HCT116 (cell line): Measurements from ENCODE around the gene CCDC14. TPM values are rescaled to one million over a fixed set of nuclear protein-coding genes. Genes with fewer than 3 reads are reported as not detected.

Experiments used
- ATAC-seq: fragments of 200-7000 bp; cut with Tn5 transposase; 2 replicates; pipeline ENCODE4 v1.9.1; 2020; ENCODE audit warnings: mild to moderate bottlenecking, moderate library complexity
- BruUV-seq: library from RNA; stranded (reverse); fragments of 400-500 nt; replicated peaks from 2 replicates; lab custom pipeline; 2021; lab: Mats Ljungman, UMichigan
- CTCF ChIA-PET: fragments of 300-600 bp; sonication (Branson Sonifier 250); formaldehyde crosslinking; loops from one replicate; lab custom pipeline; 2021; ENCODE audit warnings: antibody characterized with exemption; lab: Charles Lee
- POLR2A ChIA-PET: fragments of 300-600, 350-600 bp; sonication (Branson Sonifier 250); formaldehyde crosslinking; loops from one replicate; lab custom pipeline; 2021; ENCODE audit warnings: antibody characterized with exemption; lab: Charles Lee
- RAD21 ChIA-PET, 2 experiments: fragments of 300-600 bp; sonication (Branson Sonifier 250); formaldehyde crosslinking; loops; one replicate each; lab custom pipeline; 2023; ENCODE audit warnings: low total read pairs in 2 of 2; ENCODE audit not compliant: uncharacterized antibody in 2 of 2, unreplicated experiment in 2 of 2, low non-redundant PET in 1 of 2; lab: Charles Lee
- DNase-seq: peaks from one replicate; pipeline ENCODE4 v3.0.0-alpha.2; 2010; ENCODE audit warnings: low read depth, low spot score
- H2AFZ ChIP-seq: fragments of 200-600 bp; shearing (Covaris generic), sonication (generic); 2 replicates; pipeline ENCODE4 v1.6.1; 2017; ENCODE audit warnings: low read depth, mixed run types, mixed read lengths, antibody characterized with exemption, low read length; ENCODE audit not compliant: poor library complexity, severe bottlenecking
- H3K27ac ChIP-seq: 2 replicates; pipeline ENCODE4 v1.5.1; 2012; ENCODE audit warnings: low read depth, low read length
- H3K27me3 ChIP-seq: fragments of 200-600 bp; sonication (generic); 2 replicates; pipeline ENCODE4 v1.6.1; 2016; ENCODE audit warnings: mixed run types, low read length, mixed read lengths; ENCODE audit not compliant: insufficient read depth
- H3K36me3 ChIP-seq, 2 experiments: fragments of 200-500 bp in 1 of 2; fragments of 200-600 bp in 1 of 2; sonication (Bioruptor generic) in 1 of 2; sonication (generic) in 1 of 2; 2 replicates each; pipeline versions ENCODE4 v1.5.1 to v1.6.1; 2014 to 2016; ENCODE audit warnings: low read length in 2 of 2, inconsistent platforms in 1 of 2, mixed read lengths in 1 of 2, mixed run types in 1 of 2; ENCODE audit not compliant: insufficient read depth in 2 of 2, control insufficient read depth in 1 of 2
- H3K4me1 ChIP-seq, 2 experiments: fragments of 200-600 bp in 1 of 2; sonication (generic) in 1 of 2; 2 replicates each; pipeline versions ENCODE4 v1.5.1 to v1.6.1; 2012 to 2017; ENCODE audit warnings: low read length in 2 of 2, inconsistent platforms in 1 of 2, mild to moderate bottlenecking in 1 of 2, mixed read lengths in 1 of 2, mixed run types in 1 of 2, moderate library complexity in 1 of 2; ENCODE audit not compliant: insufficient read depth in 2 of 2, control insufficient read depth in 1 of 2
- H3K4me2 ChIP-seq: fragments of 200-600 bp; sonication (generic); 2 replicates; pipeline ENCODE4 v1.6.1; 2017; ENCODE audit warnings: mixed run types, low read length, mixed read lengths
- H3K4me3 ChIP-seq, 2 experiments: fragments of 200-600 bp in 1 of 2; sonication (generic) in 1 of 2; replicated peaks in 1 of 2; 2 replicates each; pipeline ENCODE4 v1.5.1; 2011 to 2016; ENCODE audit warnings: low read length in 2 of 2, control low read depth in 1 of 2, low read depth in 1 of 2, mild to moderate bottlenecking in 1 of 2, mixed read lengths in 1 of 2, mixed run types in 1 of 2
- H3K79me2 ChIP-seq: fragments of 200-600 bp; sonication (generic); 2 replicates; pipeline ENCODE4 v1.6.1; 2017; ENCODE audit warnings: mild to moderate bottlenecking, mixed run types, low read length, moderate library complexity, mixed read lengths; ENCODE audit not compliant: insufficient read depth
- H3K9ac ChIP-seq: fragments of 200-600 bp; sonication (generic); 2 replicates; pipeline ENCODE4 v1.6.1; 2016; ENCODE audit warnings: low read length, mixed read lengths
- H3K9me2 ChIP-seq: fragments of 200-600 bp; sonication (generic), shearing (Covaris generic); 2 replicates; pipeline ENCODE4 v1.6.1; 2017; ENCODE audit warnings: mixed run types, mild to moderate bottlenecking, moderate library complexity; ENCODE audit not compliant: insufficient read depth
- H3K9me3 ChIP-seq, 2 experiments: fragments of 200-500 bp in 1 of 2; fragments of 200-600 bp in 1 of 2; sonication (Bioruptor generic) in 1 of 2; sonication (generic) in 1 of 2; 2 replicates each; pipeline ENCODE4 v1.6.1; 2014 to 2017; ENCODE audit warnings: low read length in 2 of 2, mixed read lengths in 2 of 2, inconsistent platforms in 1 of 2, low read depth in 1 of 2, mild to moderate bottlenecking in 1 of 2, mixed run types in 1 of 2, moderate library complexity in 1 of 2; ENCODE audit not compliant: control insufficient read depth in 1 of 2, insufficient read depth in 1 of 2
- H4K20me1 ChIP-seq: fragments of 200-600 bp; sonication (generic), shearing (Covaris generic); 2 replicates; pipeline ENCODE4 v1.6.1; 2017; ENCODE audit warnings: mixed run types, mild to moderate bottlenecking, moderate library complexity; ENCODE audit not compliant: insufficient read depth
- RAD21 ChIP-seq: IDR thresholded peaks from 2 replicates; pipeline ENCODE4 v1.6.1; 2012; ENCODE audit warnings: low read depth, mild to moderate bottlenecking
- SIN3A ChIP-seq: IDR thresholded peaks from 2 replicates; pipeline ENCODE4 v1.6.1; 2012; ENCODE audit warnings: low read depth
- YY1 ChIP-seq: IDR thresholded peaks from 2 replicates; pipeline ENCODE4 v1.6.1; 2011; ENCODE audit warnings: low read length, low read depth, moderate library complexity, mild to moderate bottlenecking; ENCODE audit not compliant: insufficient replicate concordance; ENCODE audit errors: extremely low read depth
- ZFX ChIP-seq: fragments of 450-650 bp; IDR thresholded peaks from 2 replicates; pipeline ENCODE4 v1.6.1; 2017
- intact Hi-C: fragments of 100-400 bp; cut with micrococcal nuclease; formaldehyde crosslinking; loops from 2 replicates; pipeline ENCODE4 v1.10.0; 2022
- total RNA-seq: library from RNA; stranded (reverse); gene quantifications from one replicate; pipeline ENCODE4 v1.2.1, GENCODE V29; 2021; ENCODE audit not compliant: unreplicated experiment

Gene CCDC14
- total RNA-seq, 1 experiment from 2014 or later = 54.5 TPM

DNA sequence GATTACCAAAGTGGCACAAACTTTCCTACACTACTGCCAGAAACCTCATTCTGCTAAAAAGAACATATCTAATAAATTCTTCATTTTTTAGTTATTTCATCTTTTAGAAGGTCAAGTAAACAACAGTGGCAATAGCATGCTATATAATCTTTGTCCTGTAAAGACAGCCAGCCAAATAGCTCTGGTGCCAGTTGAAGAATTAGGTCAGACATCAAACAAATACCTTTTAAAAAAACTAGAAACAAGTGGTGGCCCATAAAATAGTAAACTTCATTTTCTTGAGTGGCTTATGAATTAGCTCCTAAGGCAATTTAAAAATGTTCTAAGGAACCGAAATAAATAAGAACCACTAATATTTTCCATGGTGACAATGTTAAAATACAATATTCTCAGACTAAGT lies 19.5 kb downstream of the CCDC14 start:
- H4K20me1 ChIP-seq = no peaks in the 10 kb centered on the region
- ChIA-PET RAD21 (no interaction called here), POLR2A (no interaction called here), CTCF (interaction anchor here (1.5 to 2.0 kb wide), 2 partner anchors 11 to 38 kb away, joined by 4 to 5 read pairs; no protein-coding TSS in a partner anchor)
- DNase-seq (no peak), ATAC-seq (no peak)
- no peaks in the 10 kb centered on the region for H3K27me3 ChIP-seq
- no peaks in the 10 kb centered on the region for H3K4me1 ChIP-seq
- H3K9me3 ChIP-seq = no peaks in the 10 kb centered on the region
- H3K36me3 ChIP-seq = peaks cover 23 to 24% of the 10 kb centered on the region in 2 experiments
- H3K9me2 ChIP-seq = no peaks in the 10 kb centered on the region
- no peak overlapping the region for H3K27ac ChIP-seq
- no peaks in the 10 kb centered on the region for H3K79me2 ChIP-seq
- intact Hi-C loops = loop anchor here (2.0 kb wide), 1 partner anchor 137 kb away; no protein-coding TSS in a partner anchor
- TF ChIP-seq SIN3A = no peak
- no peak for TF ChIP-seq YY1
- no TSS peak for BruUV-seq
- no peak overlapping the region for H3K4me2 ChIP-seq
- H3K9ac ChIP-seq = no peak overlapping the region
- H3K4me3 ChIP-seq = no peak overlapping the region
- no peak overlapping the region for H2AFZ ChIP-seq

- Histone ChIP-seq H3K36me3 (peaks cover 20 to 24% of the 10 kb centered on the region in 2 experiments), H3K9ac (no peak overlapping the region), H3K4me1 (no peaks in the 10 kb centered on the region), H3K4me2 (no peak overlapping the region)
- RAD21 ChIA-PET = no interaction called here
- BruUV-seq = no TSS peak
- intact Hi-C loops = loop anchor here (2.0 kb wide), 1 partner anchor 138 kb away; no protein-coding TSS in a partner anchor
- POLR2A ChIA-PET = no interaction called here
- no peak for TF ChIP-seq ZFX
- peak; percentile 21; the same call in 1 of the 2 replicates for TF ChIP-seq RAD21
- TF ChIP-seq, all 23 proteins: peak for 1
- ATAC-seq (no peak), DNase-seq (no peak)
- no peak overlapping the region for H3K27ac ChIP-seq
- H3K79me2 ChIP-seq = no peaks in the 10 kb centered on the region
- no peaks in the 10 kb centered on the region for H3K9me2 ChIP-seq
- H2AFZ ChIP-seq = no peak overlapping the region
- CTCF ChIA-PET = interaction anchor here (1.5 to 2.0 kb wide), 2 partner anchors 11 to 39 kb away, joined by 4 to 5 read pairs; no protein-coding TSS in a partner anchor
- H4K20me1 ChIP-seq = no peaks in the 10 kb centered on the region
- no peaks in the 10 kb centered on the region for H3K9me3 ChIP-seq
- H3K27me3 ChIP-seq = no peaks in the 10 kb centered on the region
- H3K4me3 ChIP-seq = no peak overlapping the region
Observed at GRCh38 chr3:123941121-123941520, 19.9 kb downstream of the CCDC14 start.
